Liver (tissue), 9 donors: ENCODE measurements around the gene PARN. TPM values are rescaled to one million over a fixed set of nuclear protein-coding genes. Genes with fewer than 3 reads are reported as not detected.

Source experiments
- DNase-seq: peaks from one replicate; pipeline ENCODE4 v3.0.0-alpha.2; 2017; ENCODE audit warnings: low spot score
- H3K27ac ChIP-seq, 2 donors: one replicate each; pipeline ENCODE4 v1.7.0; 2013; ENCODE audit warnings: inconsistent platforms in 2 of 2, low read length in 2 of 2, control low read depth in 1 of 2, low read depth in 1 of 2, mild to moderate bottlenecking in 1 of 2
- H3K27me3 ChIP-seq, 4 donors: one replicate each; pipeline versions ENCODE4 v1.6.1 to v1.7.0; 2013; ENCODE audit warnings: low read length in 3 of 4, inconsistent platforms in 1 of 4, mild to moderate bottlenecking in 1 of 4, moderate library complexity in 1 of 4; ENCODE audit not compliant: control insufficient read depth in 4 of 4, insufficient read depth in 4 of 4
- H3K36me3 ChIP-seq, 4 donors: one replicate each; pipeline versions ENCODE4 v1.6.1 to v1.7.0; 2013; ENCODE audit warnings: low read length in 3 of 4, mild to moderate bottlenecking in 3 of 4, low read depth in 1 of 4, moderate library complexity in 1 of 4; ENCODE audit not compliant: control insufficient read depth in 4 of 4, insufficient read depth in 3 of 4
- H3K4me1 ChIP-seq, 4 donors: one replicate each; pipeline versions ENCODE4 v1.6.1 to v1.7.0; 2013; ENCODE audit warnings: low read length in 3 of 4, mild to moderate bottlenecking in 3 of 4, moderate library complexity in 1 of 4; ENCODE audit not compliant: control insufficient read depth in 4 of 4, insufficient read depth in 4 of 4
- H3K4me3 ChIP-seq, 3 donors: one replicate each; pipeline versions ENCODE4 v1.6.1 to v1.7.0; 2013; ENCODE audit warnings: low read length in 3 of 3, control low read depth in 1 of 3, low read depth in 1 of 3, mild to moderate bottlenecking in 1 of 3
- H3K9ac ChIP-seq, 2 donors: one replicate each; pipeline ENCODE4 v1.7.0; 2013; ENCODE audit warnings: low read length in 2 of 2, mild to moderate bottlenecking in 2 of 2, moderate library complexity in 2 of 2, control low read depth in 1 of 2, low read depth in 1 of 2
- H3K9me3 ChIP-seq, 4 donors: one replicate each; pipeline versions ENCODE4 v1.6.1 to v1.7.0; 2013; ENCODE audit warnings: low read length in 3 of 4; ENCODE audit not compliant: control insufficient read depth in 4 of 4
- ATF3 ChIP-seq: IDR thresholded peaks from 2 replicates; pipeline ENCODE4 v1.6.1; 2016; ENCODE audit warnings: antibody characterized with exemption
- CTCF ChIP-seq: fragments of 150-350 bp; IDR thresholded peaks from 2 replicates; pipeline ENCODE4 v1.5.1; 2017; ENCODE audit warnings: improper control_type of control experiment, low read depth, low read length; ENCODE audit not compliant: missing input control
- EGR1 ChIP-seq, 2 donors: IDR thresholded peaks; 2 replicates each; pipeline ENCODE4 v1.6.1; 2016 to 2018; ENCODE audit warnings: antibody characterized with exemption in 2 of 2, low read depth in 2 of 2
- FOXA1 ChIP-seq: IDR thresholded peaks from 2 replicates; pipeline ENCODE4 v1.6.1; 2016; ENCODE audit warnings: antibody characterized with exemption
- FOXA2 ChIP-seq: IDR thresholded peaks from 2 replicates; pipeline ENCODE4 v1.6.1; 2016; ENCODE audit warnings: antibody characterized with exemption
- GABPA ChIP-seq, 2 donors: IDR thresholded peaks in 1 of 2; conservative IDR thresholded peaks in 1 of 2; 2 replicates each; pipeline ENCODE4 v1.6.1; 2016; ENCODE audit warnings: antibody characterized with exemption in 2 of 2, mild to moderate bottlenecking in 1 of 2, moderate library complexity in 1 of 2
- HNF4A ChIP-seq, 2 donors: conservative IDR thresholded peaks; 2 replicates each; pipeline ENCODE4 v1.6.1; 2016; ENCODE audit warnings: antibody characterized with exemption in 2 of 2, mild to moderate bottlenecking in 2 of 2
- HNF4G ChIP-seq: IDR thresholded peaks from 2 replicates; pipeline ENCODE4 v1.6.1; 2016; ENCODE audit warnings: antibody characterized with exemption
- JUND ChIP-seq, 2 donors: IDR thresholded peaks; 2 replicates each; pipeline ENCODE4 v1.6.1; 2016; ENCODE audit warnings: antibody characterized with exemption in 2 of 2
- MAX ChIP-seq: IDR thresholded peaks from 2 replicates; pipeline ENCODE4 v1.6.1; 2016; ENCODE audit warnings: antibody characterized with exemption
- NR2F2 ChIP-seq: IDR thresholded peaks from 2 replicates; pipeline ENCODE4 v1.6.1; 2016; ENCODE audit warnings: antibody characterized with exemption
- RAD21 ChIP-seq, 2 donors: IDR thresholded peaks; 2 replicates each; pipeline ENCODE4 v1.6.1; 2016; ENCODE audit warnings: antibody characterized with exemption in 2 of 2, mild to moderate bottlenecking in 2 of 2
- REST ChIP-seq: IDR thresholded peaks from 2 replicates; pipeline ENCODE4 v1.6.1; 2016; ENCODE audit warnings: antibody characterized with exemption, mild to moderate bottlenecking
- RXRA ChIP-seq, 2 donors: IDR thresholded peaks; 2 replicates each; pipeline ENCODE4 v1.6.1; 2017 to 2018; ENCODE audit warnings: antibody characterized with exemption in 2 of 2, mild to moderate bottlenecking in 1 of 2
- SP1 ChIP-seq: IDR thresholded peaks from 2 replicates; pipeline ENCODE4 v1.6.1; 2018; ENCODE audit warnings: antibody characterized with exemption, mild to moderate bottlenecking
- TAF1 ChIP-seq: conservative IDR thresholded peaks from 2 replicates; pipeline ENCODE4 v1.6.1; 2016; ENCODE audit warnings: antibody characterized with exemption, mild to moderate bottlenecking
- YY1 ChIP-seq: IDR thresholded peaks from 2 replicates; pipeline ENCODE4 v1.6.1; 2016; ENCODE audit warnings: antibody characterized with exemption, mild to moderate bottlenecking
- WGBS: extraction: QIAGEN DNeasy Blood & Tissue Kit; methylation state at CpG from one replicate; pipeline ENCODE4 v1.1.7; 2013; 5-methylcytosine and 5-hydroxymethylcytosine counted together
- polyA plus RNA-seq, 2 donors: library from polyadenylated mRNA; stranded (reverse) in 1 of 2; unstranded in 1 of 2; fragments of 200-250 nt in 1 of 2; fragments of >200 nt in 1 of 2; fragmentation: Nextera tagmentation in 1 of 2; extraction: Ambion mirVana in 1 of 2; gene quantifications; one replicate each; pipeline versions ENCODE4 v1.2.1 to v1.2.3, GENCODE V29; 2013 to 2015
- total RNA-seq, 2 donors: library from RNA; depleted of rRNA; stranded (reverse); fragments of >200 nt; gene quantifications; one replicate each; pipeline ENCODE4 v1.2.3, GENCODE V29; 2014
- TF ChIP-seq, protein P1 (sequence below): IDR thresholded peaks from 2 replicates; pipeline ENCODE4 v1.6.1; 2016; ENCODE audit warnings: antibody characterized with exemption
- donor health status: healthy.
- donor health status: healthy.
- donor health status: healthy.
- donor health status: healthy.
- donor health status: healthy.

PARN gene
- total and polyA plus RNA-seq, 4 donors = 7.9 to 19.7 (median 9.7) TPM

DNA sequence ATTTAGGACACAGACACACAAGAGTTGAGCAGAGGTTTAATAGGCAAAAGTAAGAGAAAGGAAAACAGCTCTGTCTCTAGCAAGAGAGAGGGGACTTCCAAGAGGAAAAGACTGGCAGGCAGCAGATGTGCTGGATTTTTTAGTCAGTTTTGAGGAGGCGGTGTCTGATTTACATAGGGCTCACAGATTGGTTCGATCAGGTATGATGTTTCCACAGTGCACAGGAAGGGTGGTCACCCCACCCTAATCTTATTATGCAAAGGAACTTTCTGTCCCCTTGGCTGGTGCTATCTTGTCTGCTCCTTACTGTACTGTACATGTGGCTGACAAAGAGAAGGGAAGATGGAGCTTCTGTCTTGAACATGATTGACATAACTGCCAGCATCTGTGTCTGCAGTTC is 28.0 kb upstream of the PARN start:
- DNase-seq = no peak
- Histone ChIP-seq H3K9me3 (no peaks in the 10 kb centered on the region), H3K9ac (no peak overlapping the region), H3K27me3 (no peaks in the 10 kb centered on the region), H3K36me3 (peaks cover 10 to 46% (median 26%) of the 10 kb centered on the region in 4 donors), H3K4me3 (no peak overlapping the region), H3K4me1 (no peaks in the 10 kb centered on the region), H3K27ac (no peak overlapping the region)
- 88% methylated on average over 2 of the region's 2 CpGs for WGBS
- TF ChIP-seq ATF3 (no peak), REST (no peak), SP1 (no peak), JUND (IDR thresholded peaks at IDR 0.05) (no peak), TAF1 (no peak), FOXA1 (no peak), RAD21 (IDR thresholded peaks at IDR 0.05) (no peak), NR2F2 (no peak), CTCF (no peak), HNF4A (conservative IDR thresholded peaks at IDR 0.05) (no peak), RXRA (IDR thresholded peaks at IDR 0.05) (no peak), GABPA (IDR thresholded peaks at IDR 0.05 in 1 of 2, conservative IDR thresholded peaks at IDR 0.05 in 1 of 2) (no peak), YY1 (no peak), FOXA2 (no peak), EGR1 (IDR thresholded peaks at IDR 0.05; ENCODE audit: low read depth in 2 of 2) (no peak), MAX (no peak), HNF4G (no peak)
- TF ChIP-seq, protein P1, sequence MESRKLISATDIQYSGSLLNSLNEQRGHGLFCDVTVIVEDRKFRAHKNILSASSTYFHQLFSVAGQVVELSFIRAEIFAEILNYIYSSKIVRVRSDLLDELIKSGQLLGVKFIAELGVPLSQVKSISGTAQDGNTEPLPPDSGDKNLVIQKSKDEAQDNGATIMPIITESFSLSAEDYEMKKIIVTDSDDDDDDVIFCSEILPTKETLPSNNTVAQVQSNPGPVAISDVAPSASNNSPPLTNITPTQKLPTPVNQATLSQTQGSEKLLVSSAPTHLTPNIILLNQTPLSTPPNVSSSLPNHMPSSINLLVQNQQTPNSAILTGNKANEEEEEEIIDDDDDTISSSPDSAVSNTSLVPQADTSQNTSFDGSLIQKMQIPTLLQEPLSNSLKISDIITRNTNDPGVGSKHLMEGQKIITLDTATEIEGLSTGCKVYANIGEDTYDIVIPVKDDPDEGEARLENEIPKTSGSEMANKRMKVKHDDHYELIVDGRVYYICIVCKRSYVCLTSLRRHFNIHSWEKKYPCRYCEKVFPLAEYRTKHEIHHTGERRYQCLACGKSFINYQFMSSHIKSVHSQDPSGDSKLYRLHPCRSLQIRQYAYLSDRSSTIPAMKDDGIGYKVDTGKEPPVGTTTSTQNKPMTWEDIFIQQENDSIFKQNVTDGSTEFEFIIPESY = no peak
